Effector memory CD4-positive, alpha-beta T cell (primary cell): ENCODE data around the gene FSHR.

Experiments
- DNase-seq, 3 donors: peaks; one replicate each; pipeline ENCODE4 v3.0.0-alpha.2; 2020
- H3K27ac ChIP-seq: 2 replicates; pipeline ENCODE4 v1.7.0; 2013; ENCODE audit warnings: mild to moderate bottlenecking, low read length, moderate library complexity; ENCODE audit not compliant: insufficient read depth, poor library complexity, severe bottlenecking
- H3K27me3 ChIP-seq: replicated peaks from 2 replicates; pipeline ENCODE4 v1.7.0; 2013; ENCODE audit warnings: mild to moderate bottlenecking, low read length; ENCODE audit not compliant: insufficient read depth, control insufficient read depth, poor library complexity, severe bottlenecking
- H3K36me3 ChIP-seq: 2 replicates; pipeline ENCODE4 v1.7.0; 2013; ENCODE audit warnings: mild to moderate bottlenecking, low read length, moderate library complexity; ENCODE audit not compliant: control insufficient read depth, insufficient read depth
- H3K4me1 ChIP-seq: 2 replicates; pipeline ENCODE4 v1.7.0; 2013; ENCODE audit warnings: low read length, mild to moderate bottlenecking; ENCODE audit not compliant: control insufficient read depth, insufficient read depth, poor library complexity, severe bottlenecking
- H3K4me3 ChIP-seq: 2 replicates; pipeline ENCODE4 v1.7.0; 2013; ENCODE audit warnings: low read length, low read depth, mild to moderate bottlenecking; ENCODE audit not compliant: insufficient read depth, poor library complexity, severe bottlenecking
- H3K9me3 ChIP-seq: 2 replicates; pipeline ENCODE4 v1.7.0; 2013; ENCODE audit warnings: mild to moderate bottlenecking, low read length, moderate library complexity; ENCODE audit not compliant: control insufficient read depth

FSHR gene

DNA sequence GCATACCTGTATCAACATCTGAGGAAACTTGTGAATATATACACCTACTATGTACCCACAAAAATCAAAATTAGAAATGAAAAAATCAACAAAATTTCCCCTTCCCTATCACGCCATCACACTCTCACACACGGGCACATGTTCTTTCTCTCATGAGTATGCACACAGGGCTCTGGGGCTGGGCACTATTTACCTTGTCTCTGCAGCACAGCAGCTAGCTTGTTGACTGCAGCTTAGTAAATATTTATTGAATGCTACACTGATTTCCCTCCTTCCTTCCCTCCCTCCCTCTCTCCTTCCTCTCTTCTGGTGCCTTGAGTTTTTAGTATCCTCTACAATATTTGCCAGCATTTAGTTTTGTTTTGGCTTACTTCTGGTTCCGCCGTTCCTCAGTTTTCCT, 216.1 kb downstream of the FSHR start:
- no peak overlapping the region for H3K4me3 ChIP-seq
- no peak for DNase-seq
- no peaks in the 10 kb centered on the region for H3K27me3 ChIP-seq
- no peaks in the 10 kb centered on the region for H3K9me3 ChIP-seq
- no peaks in the 10 kb centered on the region for H3K4me1 ChIP-seq
- no peaks in the 10 kb centered on the region for H3K36me3 ChIP-seq
- H3K27ac ChIP-seq, result no peak overlapping the region

DNA sequence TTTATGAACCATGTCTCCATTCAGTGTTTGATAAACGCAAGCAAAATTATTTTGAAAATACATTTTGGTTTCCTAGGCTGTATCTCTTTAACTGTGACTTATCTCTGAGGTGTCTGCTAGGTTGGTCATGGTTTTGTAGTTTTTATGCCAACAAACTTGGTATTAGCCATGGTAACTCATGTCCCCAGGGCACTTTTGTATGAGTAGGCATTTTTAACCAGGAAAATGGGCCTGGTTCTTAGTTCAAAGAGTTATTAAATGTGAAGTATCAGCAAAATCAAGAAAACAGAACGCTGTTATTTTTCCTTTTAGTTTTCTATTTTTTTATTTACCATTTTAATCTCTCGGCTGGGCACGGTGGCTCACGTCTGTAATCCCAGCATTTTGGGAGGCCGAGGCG, 219.5 kb downstream of the FSHR start:
- no peaks in the 10 kb centered on the region for H3K36me3 ChIP-seq
- H3K9me3 ChIP-seq, result no peaks in the 10 kb centered on the region
- no peak for DNase-seq
- H3K4me3 ChIP-seq, result no peak overlapping the region
- no peaks in the 10 kb centered on the region for H3K27me3 ChIP-seq
- no peaks in the 10 kb centered on the region for H3K4me1 ChIP-seq
- H3K27ac ChIP-seq, result no peak overlapping the region

DNA sequence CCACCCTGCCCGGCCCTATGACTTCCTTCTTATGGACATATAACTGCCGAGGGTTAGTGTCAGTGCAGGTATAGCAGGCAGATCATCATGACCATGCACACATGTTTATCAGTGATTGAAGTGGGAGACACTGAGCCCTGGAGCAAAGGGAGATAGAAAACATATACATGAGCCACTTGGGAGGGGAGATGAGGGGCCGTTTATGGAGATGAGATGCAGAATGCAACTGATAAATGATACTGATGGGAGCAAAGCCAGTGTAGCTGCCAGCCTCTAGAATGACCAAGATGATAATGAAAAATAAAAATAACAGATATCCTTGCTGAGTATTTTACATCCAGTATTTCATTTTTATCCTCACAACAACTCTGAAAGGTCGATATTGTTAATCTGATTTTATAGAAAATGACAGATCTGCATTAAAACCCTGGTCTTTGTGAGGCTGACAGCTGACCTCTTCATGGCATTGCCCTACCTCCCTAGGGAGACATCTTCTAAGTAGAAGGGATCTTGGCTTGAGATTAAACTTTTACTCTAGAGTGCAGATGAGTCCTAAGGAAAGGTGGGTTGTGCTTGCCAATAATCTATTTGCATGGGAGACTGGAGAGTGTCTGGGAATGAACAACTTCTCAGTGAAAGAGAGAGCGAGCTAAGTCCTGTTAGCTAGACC, 220.4 kb downstream of the FSHR start:
- Histone ChIP-seq H3K27ac (no peak overlapping the region), H3K4me1 (no peaks in the 10 kb centered on the region), H3K27me3 (no peaks in the 10 kb centered on the region), H3K9me3 (no peaks in the 10 kb centered on the region), H3K4me3 (no peak overlapping the region), H3K36me3 (no peaks in the 10 kb centered on the region)
- no peak for DNase-seq

DNA sequence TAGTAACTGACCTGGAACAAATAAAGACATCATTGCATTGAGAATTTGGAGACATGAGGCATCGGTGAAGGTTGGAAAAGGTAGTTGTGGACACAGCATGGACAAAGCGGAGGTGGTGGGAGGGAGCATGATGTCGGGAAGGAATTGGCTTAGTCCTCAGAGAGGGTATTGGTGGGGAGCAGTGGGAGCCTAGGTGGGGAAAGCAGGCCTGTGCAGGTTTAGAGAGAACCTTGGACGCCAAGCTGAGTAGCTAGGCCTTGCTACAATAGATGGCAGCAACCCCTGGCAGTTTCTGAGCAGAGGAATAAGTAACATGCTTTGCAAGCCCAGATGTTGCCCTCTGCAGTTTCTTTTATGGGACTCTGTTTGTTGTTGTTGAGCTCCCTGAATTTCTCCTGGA, 221.6 kb downstream of the FSHR start:
- no peaks in the 10 kb centered on the region for H3K36me3 ChIP-seq
- no peaks in the 10 kb centered on the region for H3K27me3 ChIP-seq
- DNase-seq, result no peak
- H3K27ac ChIP-seq, result no peak overlapping the region
- H3K9me3 ChIP-seq, result no peaks in the 10 kb centered on the region
- no peaks in the 10 kb centered on the region for H3K4me1 ChIP-seq
- no peak overlapping the region for H3K4me3 ChIP-seq

DNA sequence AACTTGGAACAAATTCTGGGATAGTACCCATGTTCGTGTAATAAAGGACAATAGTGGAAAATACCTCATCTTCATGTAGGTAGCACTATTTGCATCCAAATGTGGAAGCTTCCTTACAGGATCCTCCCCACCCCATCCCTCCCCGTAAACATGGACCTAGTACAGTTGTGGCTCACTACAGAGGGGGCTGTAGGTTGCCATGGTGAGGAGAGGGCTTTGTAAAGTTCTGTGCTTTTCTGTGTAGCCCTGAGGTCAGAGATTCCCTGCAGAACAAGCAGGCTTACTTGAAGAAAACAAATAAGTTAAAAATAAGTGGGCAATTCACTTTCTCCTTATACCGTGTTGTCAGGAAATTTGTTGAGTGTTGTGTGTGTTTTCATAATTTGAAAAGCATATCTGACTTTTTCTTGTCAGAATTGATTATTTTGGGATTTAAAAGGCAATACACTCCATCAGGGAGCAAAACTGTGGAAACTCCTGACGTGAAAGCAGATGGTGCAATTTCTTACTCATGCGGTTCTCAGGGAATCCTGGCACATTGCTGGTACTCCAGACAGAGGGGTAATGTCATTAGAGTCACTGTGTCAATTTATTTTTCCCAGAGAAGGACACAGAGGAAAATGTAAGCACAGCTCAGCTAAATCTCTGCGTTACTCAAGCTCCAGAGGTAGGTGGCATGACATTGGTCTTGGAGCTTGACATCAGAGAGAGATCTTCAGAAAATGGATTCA, 224.6 kb downstream of the FSHR start:
- no peaks in the 10 kb centered on the region for H3K9me3 ChIP-seq
- H3K4me1 ChIP-seq, result no peaks in the 10 kb centered on the region
- DNase-seq, result no peak
- H3K27me3 ChIP-seq, result no peaks in the 10 kb centered on the region
- H3K36me3 ChIP-seq, result no peaks in the 10 kb centered on the region
- no peak overlapping the region for H3K27ac ChIP-seq
- no peak overlapping the region for H3K4me3 ChIP-seq

DNA sequence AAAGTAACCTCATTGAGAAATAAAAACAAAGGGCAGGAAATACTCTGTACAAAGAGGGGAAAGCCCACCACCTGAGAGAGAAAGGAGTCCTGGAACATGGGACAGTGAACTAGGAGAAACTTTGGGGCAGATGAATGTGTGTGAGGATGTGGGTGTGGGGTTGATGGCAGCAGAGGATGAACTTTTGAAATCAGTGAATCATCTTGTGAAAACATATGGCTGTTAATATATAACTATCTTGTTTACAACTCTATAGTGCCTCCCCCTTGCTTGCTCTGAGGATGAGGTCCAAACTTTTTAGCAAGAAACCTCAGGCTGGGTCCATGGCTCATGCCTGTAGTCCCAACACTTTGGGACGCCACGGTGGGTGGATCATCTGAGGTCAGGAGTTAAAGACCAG, 227.0 kb downstream of the FSHR start:
- Histone ChIP-seq H3K27me3 (no peaks in the 10 kb centered on the region), H3K4me3 (no peak overlapping the region), H3K36me3 (no peaks in the 10 kb centered on the region), H3K27ac (no peak overlapping the region), H3K9me3 (no peaks in the 10 kb centered on the region), H3K4me1 (no peaks in the 10 kb centered on the region)
- no peak for DNase-seq

DNA sequence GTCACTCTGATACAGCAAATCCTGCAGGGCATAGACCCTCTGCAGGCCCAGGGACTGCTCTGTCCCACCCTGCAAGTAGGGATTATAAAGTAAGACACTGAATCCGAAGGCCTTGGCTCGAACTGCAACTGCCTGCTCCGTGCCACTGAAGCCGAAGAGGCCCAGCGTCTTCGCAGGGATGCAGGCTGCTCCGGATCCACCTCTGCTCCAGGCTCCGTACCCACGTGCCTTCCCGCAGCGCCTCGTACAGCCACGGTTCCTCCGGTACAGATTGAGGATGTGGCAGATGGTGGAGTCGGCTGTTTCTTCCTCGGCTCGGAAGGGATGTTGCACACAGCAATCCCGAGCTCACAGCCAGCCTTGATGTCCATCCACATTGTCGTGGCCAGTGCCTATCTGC, 238.4 kb downstream of the FSHR start:
- DNase-seq, result no peak
- Histone ChIP-seq H3K9me3 (no peaks in the 10 kb centered on the region), H3K4me1 (no peaks in the 10 kb centered on the region), H3K27ac (no peak overlapping the region), H3K4me3 (no peak overlapping the region), H3K36me3 (no peaks in the 10 kb centered on the region), H3K27me3 (no peaks in the 10 kb centered on the region)

DNA sequence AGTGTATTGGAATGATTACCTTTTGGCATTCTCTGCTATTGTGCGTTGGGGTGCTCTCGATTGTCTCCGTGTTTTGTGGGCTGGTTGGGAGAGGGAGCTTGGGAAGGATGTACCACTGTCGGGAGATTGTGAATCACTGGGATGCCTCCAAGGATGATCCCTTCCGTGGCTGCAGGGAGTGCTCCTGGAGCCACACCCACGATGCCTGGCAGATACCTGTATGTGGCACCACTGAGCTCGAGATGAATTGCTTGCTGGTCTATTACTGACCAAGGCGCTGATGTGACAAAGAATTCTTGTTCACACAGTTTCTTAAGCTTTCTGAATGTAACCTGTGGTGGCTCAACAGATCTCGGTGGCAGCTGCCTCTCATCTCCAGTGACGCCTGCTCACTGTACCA, 239.1 kb downstream of the FSHR start:
- H3K4me1 ChIP-seq, result no peaks in the 10 kb centered on the region
- no peak overlapping the region for H3K4me3 ChIP-seq
- DNase-seq, result no peak
- H3K36me3 ChIP-seq, result no peaks in the 10 kb centered on the region
- no peaks in the 10 kb centered on the region for H3K9me3 ChIP-seq
- H3K27me3 ChIP-seq, result no peaks in the 10 kb centered on the region
- no peak overlapping the region for H3K27ac ChIP-seq

DNA sequence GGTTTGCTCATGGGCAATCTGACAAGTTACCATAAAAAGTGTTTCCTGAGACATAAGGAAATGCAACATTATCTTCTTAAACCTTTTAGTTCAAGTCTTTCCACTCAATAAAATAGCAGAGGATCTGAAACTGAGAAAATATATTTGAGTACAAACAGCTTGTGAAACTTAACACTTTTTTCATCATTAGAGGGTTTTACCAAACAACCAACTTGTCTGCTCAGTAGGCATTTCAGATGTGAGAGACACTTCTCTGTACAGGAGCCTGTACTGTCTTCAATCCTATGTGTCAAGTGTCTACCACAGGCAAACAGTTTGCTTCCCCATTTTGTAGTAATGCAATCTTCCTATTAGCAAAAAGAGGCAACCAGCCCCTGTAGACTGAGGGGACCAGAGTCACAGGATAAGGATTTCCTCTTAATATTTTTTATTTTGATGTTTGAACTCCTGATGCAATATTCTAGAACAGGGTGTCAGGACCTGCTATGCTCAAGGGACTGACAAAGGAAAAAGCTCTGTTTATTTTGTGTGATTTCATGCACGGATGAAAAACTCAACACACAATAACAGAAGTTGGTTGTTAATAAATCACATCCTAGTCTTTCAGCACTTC, 239.7 kb downstream of the FSHR start:
- Histone ChIP-seq H3K4me1 (no peaks in the 10 kb centered on the region), H3K4me3 (no peak overlapping the region), H3K9me3 (no peaks in the 10 kb centered on the region), H3K27me3 (no peaks in the 10 kb centered on the region), H3K27ac (no peak overlapping the region), H3K36me3 (no peaks in the 10 kb centered on the region)
- no peak for DNase-seq
